ENCODE results near the gene RPL27.

GRCh38 chr17:42982266-42982665, 16.0 kb upstream of the RPL27 start:
- TF ChIP-seq POLR2AphosphoS5 (IDR thresholded peaks at IDR 0.05; ENCODE audit: borderline replicate concordance, low read depth, low read length) (no peak), FOXP2 (optimal IDR thresholded peaks at IDR 0.05; ENCODE audit: control extremely low read depth, extremely low read length, insufficient read depth) (no peak), EZH2 (IDR thresholded peaks at IDR 0.05) (no peak)

Measured in SK-N-MC (cell line).